Mesothelial cell of epicardium (in vitro differentiated cells): ENCODE results near the gene SH2D1B. TPM values are rescaled to one million over a fixed set of nuclear protein-coding genes. Genes with fewer than 3 reads are reported as not detected.

Experiments used
- DNase-seq, 2 experiments: peaks; one replicate each; pipeline ENCODE4 v3.0.0; 2021; ENCODE audit warnings: low spot score in 2 of 2; ENCODE audit not compliant: unreplicated experiment in 2 of 2
- H3K27ac Mint-ChIP-seq: 2 replicates; pipeline ENCODE4 v1.8.0; 2021; ENCODE audit warnings: mixed read lengths
- H3K27me3 Mint-ChIP-seq: 2 replicates; pipeline ENCODE4 v1.8.0; 2021; ENCODE audit warnings: low read depth, mixed read lengths
- H3K36me3 Mint-ChIP-seq: 2 replicates; pipeline ENCODE4 v1.8.0; 2021; ENCODE audit warnings: mixed read lengths
- H3K4me1 Mint-ChIP-seq: 2 replicates; pipeline ENCODE4 v1.8.0; 2021; ENCODE audit warnings: mixed read lengths
- H3K4me3 Mint-ChIP-seq: 2 replicates; pipeline ENCODE4 v1.8.0; 2021; ENCODE audit warnings: mild to moderate bottlenecking, moderate library complexity, mixed read lengths
- H3K9me3 Mint-ChIP-seq: 2 replicates; pipeline ENCODE4 v1.8.0; 2021; ENCODE audit warnings: mixed read lengths
- total RNA-seq: library from RNA; stranded (reverse); gene quantifications from 3 replicates; pipeline ENCODE4 v1.2.1, GENCODE V29; 2021
- TF ChIP-seq, protein P1 (sequence below): fragments of 200-600 bp; sonication (generic); IDR thresholded peaks from one replicate; pipeline ENCODE4 v1.5.0; 2021; ENCODE audit warnings: antibody characterized with exemption; ENCODE audit not compliant: unreplicated experiment

Gene SH2D1B
- total RNA-seq, 1 donor from 2014 or later: not detected

DNA sequence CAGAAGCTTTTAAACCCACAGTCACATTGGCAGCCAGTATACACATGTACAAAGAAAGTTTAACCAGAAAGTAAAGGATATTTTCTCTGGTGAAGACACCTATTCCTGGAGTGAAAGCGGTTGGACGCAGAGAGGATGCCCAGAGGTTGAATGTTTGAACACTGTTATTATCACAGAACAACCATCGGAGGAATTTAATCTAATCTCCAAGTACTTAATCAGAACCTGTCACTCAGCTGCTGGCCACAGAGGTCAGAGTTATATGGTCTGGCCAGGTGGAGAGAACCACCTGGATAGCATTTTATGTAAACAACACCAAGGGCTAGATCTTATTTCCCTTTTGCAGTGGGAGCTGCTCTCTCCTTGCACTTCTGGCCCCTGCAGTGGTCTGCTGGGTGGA lies 64.7 kb downstream of the SH2D1B start:
- no peaks in the 10 kb centered on the region for H3K27me3 Mint-ChIP-seq
- H3K9me3 Mint-ChIP-seq: no peaks in the 10 kb centered on the region
- peaks cover 6% of the 10 kb centered on the region for H3K36me3 Mint-ChIP-seq
- DNase-seq: no peak
- no peak overlapping the region for H3K27ac Mint-ChIP-seq
- TF ChIP-seq, protein P1, sequence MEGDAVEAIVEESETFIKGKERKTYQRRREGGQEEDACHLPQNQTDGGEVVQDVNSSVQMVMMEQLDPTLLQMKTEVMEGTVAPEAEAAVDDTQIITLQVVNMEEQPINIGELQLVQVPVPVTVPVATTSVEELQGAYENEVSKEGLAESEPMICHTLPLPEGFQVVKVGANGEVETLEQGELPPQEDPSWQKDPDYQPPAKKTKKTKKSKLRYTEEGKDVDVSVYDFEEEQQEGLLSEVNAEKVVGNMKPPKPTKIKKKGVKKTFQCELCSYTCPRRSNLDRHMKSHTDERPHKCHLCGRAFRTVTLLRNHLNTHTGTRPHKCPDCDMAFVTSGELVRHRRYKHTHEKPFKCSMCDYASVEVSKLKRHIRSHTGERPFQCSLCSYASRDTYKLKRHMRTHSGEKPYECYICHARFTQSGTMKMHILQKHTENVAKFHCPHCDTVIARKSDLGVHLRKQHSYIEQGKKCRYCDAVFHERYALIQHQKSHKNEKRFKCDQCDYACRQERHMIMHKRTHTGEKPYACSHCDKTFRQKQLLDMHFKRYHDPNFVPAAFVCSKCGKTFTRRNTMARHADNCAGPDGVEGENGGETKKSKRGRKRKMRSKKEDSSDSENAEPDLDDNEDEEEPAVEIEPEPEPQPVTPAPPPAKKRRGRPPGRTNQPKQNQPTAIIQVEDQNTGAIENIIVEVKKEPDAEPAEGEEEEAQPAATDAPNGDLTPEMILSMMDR: no peak
- H3K4me3 Mint-ChIP-seq: no peak overlapping the region
- peaks cover 7% of the 10 kb centered on the region for H3K4me1 Mint-ChIP-seq

Other genes starting within 250 kb of the SH2D1B start
- gene SPATA46, start 35.3 kb downstream of the SH2D1B start, total RNA-seq: not detected in 3 replicates
- 3.9 to 5.1 TPM (median 4.3 TPM) in 3 replicates for gene C1orf226, start 30.4 kb downstream of the SH2D1B start, total RNA-seq
- 22.4 to 23.6 TPM (median 23.3 TPM) in 3 replicates for gene UHMK1, start 85.7 kb upstream of the SH2D1B start, total RNA-seq
- 29.4 to 31.0 TPM (median 30.4 TPM) in 3 replicates for gene UAP1, start 149.6 kb upstream of the SH2D1B start, total RNA-seq
- gene DDR2, start 220.3 kb upstream of the SH2D1B start, total RNA-seq: 54.4 to 60.0 TPM (median 58.1 TPM) in 3 replicates